GM12892 (cell line): ENCODE measurements around the gene TEX48.

Experiments
- DNase-seq: peaks from one replicate; pipeline ENCODE4 v3.0.0; 2011; ENCODE audit not compliant: insufficient read length
- FAIRE-seq: peaks from 2 replicates; lab custom pipeline; 2011; peaks lifted over from hg19 to GRCh38; lab: Jason Lieb, UNC
- POLR2A ChIP-seq: IDR thresholded peaks from 2 replicates; pipeline ENCODE4 v1.6.1; 2011; ENCODE audit warnings: low read depth, low read length, control low read depth
- POLR2AphosphoS5 ChIP-seq: IDR thresholded peaks from 2 replicates; pipeline ENCODE4 v1.6.1; 2011; ENCODE audit warnings: low read depth, low read length, control low read depth
- TAF1 ChIP-seq: IDR thresholded peaks from 2 replicates; pipeline ENCODE4 v1.6.1; 2011; ENCODE audit warnings: low read depth, mild to moderate bottlenecking, control low read depth, low read length, borderline replicate concordance

TEX48 gene

DNA sequence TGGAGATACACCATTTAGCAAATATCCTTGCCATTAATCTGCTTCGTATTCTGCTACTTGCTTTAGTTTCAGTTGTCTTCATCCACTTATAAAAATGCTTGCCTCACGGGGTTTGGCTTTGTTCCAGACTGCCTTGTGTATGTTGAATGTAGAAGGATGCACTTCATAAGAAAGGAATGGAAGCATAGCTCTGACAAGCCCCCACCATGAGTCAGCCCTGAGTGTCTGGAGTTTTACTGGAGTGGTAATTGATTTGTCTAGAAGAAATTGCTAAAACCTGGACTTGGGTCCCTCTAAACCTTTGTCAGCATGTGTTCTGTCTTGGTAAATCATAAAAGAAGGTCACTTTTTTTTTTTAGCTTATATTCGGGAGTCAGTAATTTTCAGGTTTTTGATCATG lies 4.6 kb downstream of the TEX48 start:
- FAIRE-seq, result no peak
- DNase-seq, result no peak
- no peak for TF ChIP-seq TAF1
- TF ChIP-seq POLR2A, result no peak
- no peak for TF ChIP-seq POLR2AphosphoS5

DNA sequence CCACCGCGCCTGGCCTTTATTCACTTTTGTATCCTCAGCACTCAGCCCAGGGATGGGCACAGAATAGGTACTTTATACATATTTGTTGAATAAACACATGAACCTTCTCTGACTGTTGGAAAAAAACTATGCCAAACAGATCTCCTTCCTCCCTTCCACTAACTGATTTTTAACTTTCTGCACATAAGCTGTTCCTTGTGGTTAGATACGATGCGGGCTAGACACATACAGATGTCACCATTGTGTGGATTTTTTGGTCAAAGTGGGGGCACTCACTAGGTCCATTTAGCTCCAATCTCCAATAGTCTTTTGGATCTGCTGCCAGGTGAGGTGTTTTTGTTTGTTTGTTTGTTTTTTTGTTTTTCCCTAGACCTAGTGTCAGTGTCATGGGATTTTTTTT lies 5.1 kb downstream of the TEX48 start:
- no peak for FAIRE-seq
- no peak for DNase-seq
- TF ChIP-seq POLR2AphosphoS5 (no peak), POLR2A (no peak), TAF1 (no peak)

DNA sequence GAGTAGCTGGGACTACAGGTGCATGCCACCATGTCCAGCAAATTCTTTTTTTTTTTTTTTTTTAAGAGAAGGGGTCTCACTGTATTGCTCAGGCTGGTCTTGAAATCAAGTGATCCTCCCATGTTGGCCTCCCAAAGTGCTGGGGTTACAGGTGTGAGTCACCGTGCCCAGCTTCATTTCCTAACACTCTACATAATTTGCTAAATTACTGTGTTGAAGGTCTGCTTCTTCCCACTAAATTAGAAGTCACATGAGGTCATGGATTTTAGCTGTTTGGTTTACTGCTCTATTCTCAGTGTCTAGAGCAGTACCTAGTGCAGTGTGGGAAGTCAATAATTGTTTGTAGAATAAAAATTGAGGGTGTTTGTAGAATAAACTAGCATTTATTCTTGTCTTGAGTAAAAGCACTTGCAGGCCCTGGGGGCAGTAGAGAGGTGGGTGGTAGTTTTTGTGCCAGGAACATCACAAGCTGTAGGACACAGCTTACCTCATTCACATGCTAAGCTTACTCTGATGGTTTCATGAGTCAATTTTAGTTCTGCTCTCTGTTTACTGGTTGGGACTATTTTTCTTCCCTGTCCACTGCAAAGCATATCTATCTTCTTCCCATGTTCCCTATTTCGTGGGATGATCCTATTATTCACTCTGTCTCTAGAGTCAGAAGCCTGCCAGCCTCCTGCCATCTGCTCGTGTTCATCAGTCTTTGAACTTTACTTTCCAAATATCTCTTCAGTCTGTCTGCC lies 7.0 kb downstream of the TEX48 start:
- FAIRE-seq (no peak), DNase-seq (no peak)
- TF ChIP-seq POLR2AphosphoS5, result no peak
- TF ChIP-seq TAF1, result no peak
- no peak for TF ChIP-seq POLR2A

DNA sequence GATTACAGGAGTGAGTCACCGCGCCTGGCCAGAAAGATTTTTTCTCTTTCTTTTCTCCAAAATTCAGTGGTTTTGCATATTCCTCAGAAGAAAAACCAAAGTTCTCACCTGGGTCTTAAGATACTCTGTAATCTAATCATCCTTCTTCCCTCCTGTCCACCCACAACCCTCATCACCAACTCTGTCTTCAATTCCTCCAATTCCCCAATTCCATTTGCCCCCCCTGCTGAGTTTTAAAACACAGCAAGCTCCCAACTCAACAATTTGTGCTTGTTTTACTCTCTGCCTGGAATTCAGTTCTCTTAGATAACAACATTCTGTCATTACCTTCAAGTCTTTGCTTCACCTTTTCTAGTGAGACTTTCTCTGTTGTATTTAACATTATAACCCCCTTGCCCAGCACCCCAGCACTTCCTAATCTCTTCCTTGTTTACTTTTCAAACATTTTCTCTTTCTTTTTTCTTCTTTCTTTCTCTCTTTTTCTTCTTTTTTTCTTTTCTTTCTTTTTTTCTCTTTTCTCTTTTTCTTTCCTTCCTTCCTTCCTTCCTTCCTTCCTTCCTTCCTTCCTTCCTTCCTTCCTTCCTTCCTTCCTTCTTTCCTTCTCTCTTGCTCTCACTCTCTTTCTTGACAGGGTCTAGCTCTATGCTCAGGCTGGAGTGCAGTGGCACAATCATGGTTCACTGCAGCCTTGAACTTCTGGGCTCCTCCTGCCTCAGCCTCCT lies 7.8 kb downstream of the TEX48 start:
- FAIRE-seq, result no peak
- no peak for TF ChIP-seq TAF1
- TF ChIP-seq POLR2A, result no peak
- DNase-seq, result no peak

DNA sequence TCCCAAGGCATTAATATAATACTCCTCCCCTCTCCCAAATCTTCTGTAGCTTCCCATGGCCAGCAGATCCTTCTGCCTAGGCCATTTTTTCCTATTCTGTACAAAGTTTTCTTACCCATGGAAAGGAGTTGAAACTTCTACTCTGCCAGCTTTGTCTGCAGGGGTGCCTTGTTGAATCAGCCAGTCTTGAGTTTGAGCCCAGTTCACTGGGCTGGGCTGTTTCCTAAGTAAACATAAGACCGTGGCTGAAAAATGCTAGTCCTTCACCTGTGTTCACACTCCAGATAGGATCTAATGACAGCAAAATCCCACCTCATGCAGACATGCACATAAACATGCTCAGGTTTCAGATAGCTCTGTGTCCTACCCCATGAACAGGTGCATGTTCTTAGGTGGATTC lies 10.4 kb downstream of the TEX48 start:
- FAIRE-seq, result no peak
- DNase-seq, result no peak
- TF ChIP-seq TAF1, result no peak
- TF ChIP-seq POLR2AphosphoS5, result no peak
- TF ChIP-seq POLR2A, result no peak

DNA sequence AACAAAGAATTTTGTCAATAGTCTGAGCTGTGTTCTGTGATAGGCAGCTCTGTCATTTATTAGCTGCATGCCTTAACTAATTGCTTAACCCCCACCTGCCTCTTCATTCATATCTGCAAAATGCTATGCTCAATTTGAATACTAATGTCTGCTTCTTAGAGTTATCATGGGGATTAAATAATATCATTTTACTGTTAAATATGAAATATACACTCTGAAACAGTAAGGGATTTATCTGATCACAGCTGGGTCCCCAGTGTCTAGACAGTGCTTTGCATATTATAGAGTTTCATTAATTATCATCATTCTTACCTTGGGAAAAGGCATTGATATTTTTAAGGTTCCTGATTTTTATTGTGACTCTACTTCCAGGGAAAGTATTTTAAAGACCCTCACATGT lies 12.0 kb downstream of the TEX48 start:
- DNase-seq (no peak), FAIRE-seq (no peak)
- TF ChIP-seq TAF1 (no peak), POLR2A (no peak), POLR2AphosphoS5 (no peak)

DNA sequence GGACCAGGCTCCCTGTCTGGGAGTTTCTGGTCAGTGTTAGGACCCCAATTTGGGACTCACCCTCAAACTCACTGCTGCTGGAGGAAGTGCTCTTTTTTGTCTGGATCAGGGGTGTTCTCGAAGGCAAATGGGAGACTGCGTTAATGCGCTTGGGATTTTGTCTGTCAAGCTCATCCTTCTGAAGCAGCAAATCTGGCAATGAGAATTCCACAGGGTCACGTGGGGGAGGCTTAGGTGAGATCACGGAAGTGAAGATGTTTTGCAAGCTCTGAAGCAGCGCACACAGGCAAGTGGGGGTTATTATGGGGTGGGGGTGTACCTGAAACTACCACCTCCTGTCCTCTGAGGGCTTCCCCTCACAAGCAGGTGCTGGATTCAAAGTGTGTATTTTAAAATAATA lies 13.8 kb downstream of the TEX48 start:
- no peak for FAIRE-seq
- TF ChIP-seq POLR2AphosphoS5, result no peak
- TF ChIP-seq TAF1, result no peak
- no peak for TF ChIP-seq POLR2A
- no peak for DNase-seq

DNA sequence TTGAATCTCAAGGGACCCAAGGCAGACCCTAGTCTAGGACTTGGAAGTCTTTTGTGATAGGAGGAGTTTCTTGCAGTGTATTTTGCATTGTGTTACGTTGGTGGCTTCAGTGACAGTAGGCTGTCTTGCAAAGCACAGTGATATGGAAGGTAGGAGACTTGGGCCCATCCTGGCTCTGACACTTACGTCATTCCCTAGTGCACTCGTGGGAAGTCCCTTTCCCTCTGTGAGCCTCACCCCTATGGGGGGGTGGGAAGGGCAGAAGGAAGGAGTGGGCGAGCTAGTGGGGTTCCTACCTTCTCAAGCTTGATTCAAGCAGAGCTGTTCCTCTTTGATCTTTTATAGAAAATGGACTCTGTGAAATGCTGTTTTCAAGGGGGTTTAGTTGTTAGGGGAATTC lies 15.1 kb downstream of the TEX48 start:
- TF ChIP-seq POLR2AphosphoS5 (no peak), POLR2A (no peak), TAF1 (no peak)
- no peak for FAIRE-seq

DNA sequence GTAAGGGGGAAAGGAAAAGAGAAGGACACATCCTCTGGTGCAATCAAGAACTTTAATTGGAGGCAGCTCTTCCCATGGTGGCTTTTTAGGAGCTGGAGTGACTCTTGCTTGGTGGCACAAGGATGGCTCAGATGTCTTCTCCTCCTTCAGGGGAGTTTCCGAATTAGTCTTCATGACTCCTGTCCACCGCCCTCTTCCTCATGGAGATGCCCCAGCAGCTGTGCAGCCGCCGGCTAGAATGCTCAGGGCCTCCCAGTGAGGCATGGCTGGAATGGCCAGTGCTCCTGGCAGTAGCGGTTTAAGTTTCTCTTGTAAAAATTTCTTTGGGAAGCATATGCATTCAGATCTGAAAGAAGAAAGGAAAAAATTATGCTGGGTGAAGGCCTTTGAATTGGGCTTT lies 15.6 kb downstream of the TEX48 start:
- FAIRE-seq, result no peak
- no peak for DNase-seq
- TF ChIP-seq POLR2AphosphoS5, result no peak
- TF ChIP-seq TAF1, result no peak
- no peak for TF ChIP-seq POLR2A

More for the DNA sequence above, 15.1 kb downstream of the TEX48 start:
- no peak for DNase-seq

DNA sequence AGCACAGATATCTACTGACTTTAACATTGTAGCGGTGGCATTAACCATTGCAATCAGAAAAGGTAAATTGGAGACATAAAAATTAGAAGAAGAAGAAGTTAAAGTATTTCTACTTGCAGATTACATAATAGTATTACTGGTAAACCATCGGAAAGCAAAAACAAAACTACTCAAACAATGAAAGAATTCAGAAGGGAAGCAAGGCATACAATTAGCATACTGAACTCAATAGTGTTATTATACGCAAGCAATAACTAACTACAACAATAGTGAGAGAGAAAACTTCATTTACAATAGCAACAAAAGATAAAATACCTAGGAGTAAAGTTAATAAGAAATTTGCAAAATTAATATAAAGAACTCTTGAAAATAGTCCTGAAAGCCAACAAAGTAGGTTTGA lies 17.8 kb downstream of the TEX48 start:
- DNase-seq, result no peak
- no peak for FAIRE-seq
- TF ChIP-seq POLR2AphosphoS5, result no peak
- TF ChIP-seq TAF1, result no peak
- TF ChIP-seq POLR2A, result no peak

DNA sequence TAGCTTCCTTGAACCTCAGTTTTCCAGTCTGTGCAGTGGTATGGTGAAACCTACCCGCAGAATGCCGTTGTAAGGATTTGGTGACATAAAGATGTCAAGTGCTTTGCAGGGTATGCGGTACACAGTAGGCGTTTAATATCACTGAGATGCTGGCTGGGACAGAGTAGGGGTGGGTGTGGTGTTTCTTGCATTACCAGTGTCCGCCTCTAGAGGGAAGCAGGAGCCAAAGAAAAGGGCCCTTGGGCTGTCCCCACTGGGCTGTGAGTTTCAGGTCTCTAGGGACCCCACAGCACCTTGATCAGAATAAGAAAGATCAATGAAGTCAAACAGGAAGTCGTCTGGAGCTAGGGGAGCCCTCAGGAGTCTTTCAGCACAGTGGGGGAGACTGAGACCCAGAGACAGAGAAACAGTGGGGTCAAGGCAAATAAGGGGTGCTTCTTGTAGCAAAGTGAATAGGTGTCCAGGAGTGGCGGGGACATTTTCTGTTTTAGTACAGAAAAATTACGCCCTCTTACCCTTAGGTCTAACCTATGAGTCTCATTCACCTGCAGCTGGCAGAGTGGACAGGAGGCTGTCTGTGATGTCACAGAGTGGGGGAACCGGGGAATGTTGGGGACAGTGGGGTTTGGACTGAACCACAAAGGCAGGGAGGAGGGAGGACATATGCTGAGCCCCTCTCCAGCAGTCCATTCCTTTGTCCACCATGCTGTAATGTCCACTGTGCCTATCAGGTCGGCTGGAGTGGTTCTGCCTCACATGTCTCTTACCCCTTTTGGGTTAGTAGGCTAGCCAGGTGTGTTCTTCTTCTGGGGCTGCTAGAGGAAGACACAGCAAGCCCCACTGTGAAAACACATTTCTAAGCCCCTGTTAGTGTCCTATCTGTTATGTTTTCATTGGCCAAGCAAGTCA lies 19.7 kb downstream of the TEX48 start:
- peak; percentile 53 for DNase-seq
- FAIRE-seq, result peak; percentile 44
- TF ChIP-seq TAF1 (no peak), POLR2A (no peak), POLR2AphosphoS5 (no peak)
